DOHH2 (cell line): ENCODE measurements around the gene TMEM131.

ENCODE experiments used
- H3F3A ChIP-seq: fragments of 200-600 bp; sonication (generic), shearing (Covaris generic); 2 replicates; pipeline ENCODE4 v1.6.0; 2016; ENCODE audit warnings: antibody characterized with exemption, mild to moderate bottlenecking; ENCODE audit not compliant: control insufficient read depth, insufficient read depth
- H3K27ac ChIP-seq: fragments of 200-600 bp; sonication (generic); 2 replicates; pipeline ENCODE4 v1.5.1; 2014; ENCODE audit warnings: low read depth, mild to moderate bottlenecking, low read length, moderate library complexity
- H3K27me3 ChIP-seq: fragments of 200-600 bp; sonication (generic); 2 replicates; pipeline ENCODE4 v1.6.1; 2014; ENCODE audit warnings: mild to moderate bottlenecking, low read length, mixed read lengths; ENCODE audit not compliant: control insufficient read depth
- H3K36me3 ChIP-seq: fragments of 200-600 bp; sonication (generic); 2 replicates; pipeline ENCODE4 v1.6.1; 2014; ENCODE audit warnings: mild to moderate bottlenecking, low read length, moderate library complexity, mixed read lengths; ENCODE audit not compliant: control insufficient read depth
- H3K4me1 ChIP-seq: fragments of 200-600 bp; sonication (generic); 2 replicates; pipeline ENCODE4 v1.6.1; 2014; ENCODE audit warnings: mild to moderate bottlenecking, low read length, mixed read lengths; ENCODE audit not compliant: control insufficient read depth
- H3K4me2 ChIP-seq: fragments of 200-600 bp; sonication (generic); 2 replicates; pipeline ENCODE4 v1.6.0; 2014; ENCODE audit warnings: mild to moderate bottlenecking, low read length, moderate library complexity
- H3K4me3 ChIP-seq: fragments of 200-600 bp; sonication (generic); 2 replicates; pipeline ENCODE4 v1.5.1; 2014; ENCODE audit warnings: mild to moderate bottlenecking, low read length, mixed read lengths
- H3K79me2 ChIP-seq: fragments of 200-600 bp; sonication (generic); 2 replicates; pipeline ENCODE4 v1.6.1; 2014; ENCODE audit warnings: mild to moderate bottlenecking, low read length, mixed read lengths; ENCODE audit not compliant: control insufficient read depth
- H3K9me2 ChIP-seq: fragments of 200-600 bp; sonication (generic); replicated peaks from 2 replicates; pipeline ENCODE4 v1.6.1; 2014; ENCODE audit warnings: mild to moderate bottlenecking, low read length, mixed read lengths; ENCODE audit not compliant: control insufficient read depth
- H3K9me3 ChIP-seq: fragments of 200-600 bp; sonication (generic); 2 replicates; pipeline ENCODE4 v1.6.1; 2014; ENCODE audit warnings: antibody characterized with exemption, low read length, mixed read lengths; ENCODE audit not compliant: control insufficient read depth, insufficient read depth
- H4K20me1 ChIP-seq: fragments of 200-600 bp; sonication (generic); 2 replicates; pipeline ENCODE4 v1.6.0; 2014; ENCODE audit warnings: low read depth, mild to moderate bottlenecking, antibody characterized with exemption, low read length, moderate library complexity; ENCODE audit not compliant: control insufficient read depth, insufficient read depth
- EZH2phosphoT487 ChIP-seq: fragments of 200-600 bp; sonication (generic); IDR thresholded peaks from 2 replicates; pipeline ENCODE4 v1.6.1; 2017; ENCODE audit warnings: borderline replicate concordance, mild to moderate bottlenecking, antibody characterized with exemption, low read length, moderate library complexity, mixed read lengths
- TF ChIP-seq, protein P1 (sequence below): fragments of 200-600 bp; sonication (generic); IDR thresholded peaks from one replicate; pipeline ENCODE4 v1.5.1; 2014; ENCODE audit warnings: antibody characterized with exemption, mild to moderate bottlenecking, low read depth, low read length; ENCODE audit not compliant: poor library complexity, severe bottlenecking

TMEM131 gene

DNA sequence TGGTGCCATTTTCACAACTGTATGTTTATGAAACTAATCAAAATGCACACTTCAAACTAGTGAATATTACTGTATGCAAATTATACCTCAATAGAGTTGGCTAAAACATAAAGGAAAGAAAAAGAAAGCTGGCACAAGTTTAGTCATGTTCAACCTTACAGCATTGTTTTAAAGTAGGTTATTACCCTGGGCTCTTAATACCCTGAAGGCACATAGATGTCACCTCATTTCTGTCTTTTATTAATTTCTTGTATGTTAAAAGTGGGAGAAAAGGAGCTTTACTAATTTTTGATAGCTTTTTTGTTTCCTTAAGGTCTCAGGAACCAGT, 32.7 kb downstream of the TMEM131 start:
- Histone ChIP-seq H3K36me3 (no peaks in the 10 kb centered on the region), H3K4me2 (no peak overlapping the region), H3K4me3 (no peak overlapping the region), H3K4me1 (peaks cover 61% of the 10 kb centered on the region), H3K27ac (no peak overlapping the region), H3K9me3 (no peaks in the 10 kb centered on the region), H3K79me2 (peaks cover 100% of the 10 kb centered on the region), H3F3A (peaks cover 9% of the 10 kb centered on the region; the same call in 1 of the 2 replicates), H3K9me2 (no peaks in the 10 kb centered on the region), H3K27me3 (no peaks in the 10 kb centered on the region), H4K20me1 (no peaks in the 10 kb centered on the region)
- TF ChIP-seq EZH2phosphoT487 = no peak
- TF ChIP-seq, protein P1, sequence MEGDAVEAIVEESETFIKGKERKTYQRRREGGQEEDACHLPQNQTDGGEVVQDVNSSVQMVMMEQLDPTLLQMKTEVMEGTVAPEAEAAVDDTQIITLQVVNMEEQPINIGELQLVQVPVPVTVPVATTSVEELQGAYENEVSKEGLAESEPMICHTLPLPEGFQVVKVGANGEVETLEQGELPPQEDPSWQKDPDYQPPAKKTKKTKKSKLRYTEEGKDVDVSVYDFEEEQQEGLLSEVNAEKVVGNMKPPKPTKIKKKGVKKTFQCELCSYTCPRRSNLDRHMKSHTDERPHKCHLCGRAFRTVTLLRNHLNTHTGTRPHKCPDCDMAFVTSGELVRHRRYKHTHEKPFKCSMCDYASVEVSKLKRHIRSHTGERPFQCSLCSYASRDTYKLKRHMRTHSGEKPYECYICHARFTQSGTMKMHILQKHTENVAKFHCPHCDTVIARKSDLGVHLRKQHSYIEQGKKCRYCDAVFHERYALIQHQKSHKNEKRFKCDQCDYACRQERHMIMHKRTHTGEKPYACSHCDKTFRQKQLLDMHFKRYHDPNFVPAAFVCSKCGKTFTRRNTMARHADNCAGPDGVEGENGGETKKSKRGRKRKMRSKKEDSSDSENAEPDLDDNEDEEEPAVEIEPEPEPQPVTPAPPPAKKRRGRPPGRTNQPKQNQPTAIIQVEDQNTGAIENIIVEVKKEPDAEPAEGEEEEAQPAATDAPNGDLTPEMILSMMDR = no peak

DNA sequence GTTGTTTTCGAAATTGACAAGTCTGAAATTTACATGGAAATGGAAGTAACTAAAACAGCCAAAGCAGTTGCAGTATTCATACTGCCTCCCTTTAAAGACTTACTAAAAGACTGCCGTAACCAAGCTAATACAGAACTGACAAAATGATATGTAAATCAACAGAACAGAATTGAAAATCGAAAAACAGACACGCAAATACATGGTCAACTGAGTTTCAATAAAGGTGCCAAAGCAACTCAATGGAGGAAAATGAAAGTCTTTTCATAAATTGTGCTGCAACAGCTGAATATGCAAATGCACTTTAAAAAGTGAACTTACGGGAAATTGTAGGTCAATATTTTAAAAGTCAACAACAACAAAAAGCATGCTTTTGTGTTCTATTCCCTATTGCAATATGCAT, 34.2 kb downstream of the TMEM131 start:
- Histone ChIP-seq H3K27ac (no peak overlapping the region), H3K27me3 (no peaks in the 10 kb centered on the region), H3K79me2 (peaks cover 100% of the 10 kb centered on the region), H3F3A (peaks cover 9% of the 10 kb centered on the region; the same call in 1 of the 2 replicates), H3K4me1 (peaks cover 55% of the 10 kb centered on the region), H3K36me3 (no peaks in the 10 kb centered on the region), H4K20me1 (no peaks in the 10 kb centered on the region), H3K4me2 (no peak overlapping the region), H3K9me3 (no peaks in the 10 kb centered on the region), H3K9me2 (no peaks in the 10 kb centered on the region), H3K4me3 (no peak overlapping the region)
- TF ChIP-seq, protein P1 = no peak
- no peak for TF ChIP-seq EZH2phosphoT487

DNA sequence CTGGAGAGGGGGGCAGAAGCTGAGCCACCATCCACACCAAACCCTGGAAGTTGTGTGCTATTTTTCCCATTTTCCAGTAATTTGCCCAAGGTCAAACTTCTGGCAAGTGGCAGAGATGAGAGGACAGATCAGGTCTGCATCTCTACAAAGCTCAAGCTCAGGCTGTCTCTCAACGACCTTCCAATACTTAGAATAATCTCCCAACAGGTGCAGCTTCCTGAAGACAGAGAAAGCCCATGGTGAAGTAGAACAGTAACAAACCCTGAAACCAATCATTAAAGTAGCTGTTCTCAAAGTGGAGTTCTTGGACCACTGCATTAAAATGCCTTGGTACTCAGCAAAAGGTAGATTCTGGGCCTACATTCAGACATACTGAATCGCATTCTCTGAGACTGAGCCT, 37.6 kb downstream of the TMEM131 start:
- Histone ChIP-seq H3K4me2 (peak overlapping the region; percentile 54), H3K4me1 (peaks cover 63% of the 10 kb centered on the region), H3K9me2 (no peaks in the 10 kb centered on the region), H3K4me3 (peak overlapping the region; percentile 25; the same call in 1 of the 2 replicates), H3K36me3 (no peaks in the 10 kb centered on the region), H3K27me3 (no peaks in the 10 kb centered on the region), H3K27ac (no peak overlapping the region), H4K20me1 (no peaks in the 10 kb centered on the region), H3K9me3 (no peaks in the 10 kb centered on the region), H3K79me2 (peaks cover 100% of the 10 kb centered on the region), H3F3A (peaks cover 9% of the 10 kb centered on the region; the same call in 1 of the 2 replicates)
- TF ChIP-seq, protein P1 = no peak
- no peak for TF ChIP-seq EZH2phosphoT487
